HG02763 (cell line): ENCODE data around the gene LGALS3.
A peak's percentile ranks its signal among the peaks of the same experiment; 100 is the strongest.
"Not testable (repeated sequence)": the region's sequence is repeated elsewhere in the genome, so short reads cannot be mapped to it uniquely, and the experiment has no call there.

Source experiments
- ATAC-seq: cut with Tn5 transposase; IDR thresholded peaks from one replicate; pipeline ENCODE4 v1.9.1; 2021; ENCODE audit warnings: mild to moderate bottlenecking, moderate library complexity; ENCODE audit not compliant: unreplicated experiment

LGALS3 gene

DNA sequence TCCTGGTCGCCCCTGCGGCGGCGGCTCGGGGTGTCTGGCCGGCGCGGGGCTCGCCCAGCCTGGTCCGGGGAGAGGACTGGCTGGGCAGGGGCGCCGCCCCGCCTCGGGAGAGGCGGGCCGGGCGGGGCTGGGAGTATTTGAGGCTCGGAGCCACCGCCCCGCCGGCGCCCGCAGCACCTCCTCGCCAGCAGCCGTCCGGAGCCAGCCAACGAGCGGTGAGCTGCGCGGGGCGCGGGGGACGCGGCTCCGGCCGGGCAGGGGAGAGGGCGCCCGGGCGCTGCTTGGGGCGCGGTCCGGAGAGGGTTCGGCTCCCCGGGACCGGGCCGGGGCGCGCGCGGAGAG, at the start of gene LGALS3:
Gene LGALS3 (plus strand): TSS at position 167 of the 342 bp plus-strand sequence. CDS start 8,122 bp downstream, outside the sequence.
- peak; percentile 73 for ATAC-seq

DNA sequence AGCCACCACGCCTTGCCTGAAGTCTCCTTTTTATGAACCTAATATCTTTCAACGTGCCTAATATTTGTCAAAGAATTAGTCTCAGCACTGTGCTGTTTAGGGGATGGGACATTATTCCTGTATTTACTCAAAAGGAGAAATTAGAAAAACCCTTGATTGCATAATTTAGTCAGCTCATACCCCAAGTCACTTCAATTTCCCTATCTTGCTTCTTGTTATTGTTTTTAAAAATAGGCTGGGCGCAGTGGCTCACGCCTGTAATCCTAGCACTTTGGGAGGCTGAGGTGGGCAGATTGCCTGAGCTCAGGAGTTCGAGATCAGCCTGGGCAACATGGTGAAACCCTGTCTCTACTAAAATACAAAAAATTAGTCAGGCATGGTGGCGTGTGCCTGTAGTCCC, 49.1 kb upstream of the LGALS3 start:
- ATAC-seq = not testable (repeated sequence)

DNA sequence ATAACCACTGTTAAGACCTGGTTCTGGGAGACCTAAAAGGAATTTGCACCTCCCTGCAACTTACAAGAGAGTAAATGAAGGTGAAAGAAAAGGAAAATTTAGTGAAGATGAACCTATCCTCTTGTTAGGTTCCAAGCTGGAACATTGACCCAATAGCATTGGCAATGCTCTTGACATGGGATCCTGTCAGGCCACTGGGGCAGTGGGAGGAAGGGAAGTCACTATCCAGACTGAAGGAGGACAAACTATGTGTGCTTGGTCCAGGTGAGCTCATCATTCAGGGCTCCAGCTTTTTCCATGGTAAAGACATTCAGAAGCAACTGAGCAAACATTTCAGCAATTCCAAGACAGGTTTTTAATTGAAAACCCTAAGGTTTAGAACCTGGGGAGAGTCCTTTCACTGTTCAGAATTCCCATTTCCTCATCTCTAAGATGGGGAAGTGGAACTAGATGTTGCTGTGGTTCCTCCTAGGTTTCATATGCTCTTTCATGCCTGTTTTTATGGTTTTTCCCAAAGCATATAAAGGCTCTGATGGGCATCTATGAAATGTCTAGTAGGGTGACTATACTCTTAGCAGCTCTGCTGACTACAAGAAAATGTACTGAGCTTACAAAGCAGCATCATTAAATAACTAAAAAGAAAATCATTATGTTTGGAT, 44.5 kb upstream of the LGALS3 start:
- no peak for ATAC-seq

DNA sequence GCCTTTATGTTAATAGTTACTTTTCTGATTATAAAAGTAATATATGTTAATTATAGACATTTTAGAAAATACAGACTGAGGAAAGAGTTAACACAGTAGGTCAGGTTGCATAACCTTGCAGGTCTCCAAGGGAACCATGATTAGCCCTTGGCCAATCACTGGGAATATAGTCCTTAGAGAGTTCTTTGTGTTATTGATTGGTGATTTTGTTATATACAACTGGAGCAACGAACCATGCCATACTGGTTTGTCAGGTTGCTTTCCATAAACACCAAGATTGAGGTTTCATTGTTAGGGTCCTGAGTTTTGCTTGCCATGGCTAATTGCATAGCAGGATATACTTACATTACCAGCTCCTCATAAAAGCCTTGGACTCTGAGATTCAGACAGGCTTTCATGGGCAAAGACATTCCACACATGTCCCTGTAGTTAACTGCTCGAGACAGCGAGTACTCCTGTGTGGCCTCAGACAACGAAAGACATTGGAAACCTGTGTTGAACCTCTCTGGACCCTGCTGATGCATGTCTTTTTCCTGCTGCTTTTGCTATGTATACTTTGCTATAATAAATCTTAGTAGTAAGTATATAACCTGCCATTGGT, 43.9 kb upstream of the LGALS3 start:
- ATAC-seq = no peak

DNA sequence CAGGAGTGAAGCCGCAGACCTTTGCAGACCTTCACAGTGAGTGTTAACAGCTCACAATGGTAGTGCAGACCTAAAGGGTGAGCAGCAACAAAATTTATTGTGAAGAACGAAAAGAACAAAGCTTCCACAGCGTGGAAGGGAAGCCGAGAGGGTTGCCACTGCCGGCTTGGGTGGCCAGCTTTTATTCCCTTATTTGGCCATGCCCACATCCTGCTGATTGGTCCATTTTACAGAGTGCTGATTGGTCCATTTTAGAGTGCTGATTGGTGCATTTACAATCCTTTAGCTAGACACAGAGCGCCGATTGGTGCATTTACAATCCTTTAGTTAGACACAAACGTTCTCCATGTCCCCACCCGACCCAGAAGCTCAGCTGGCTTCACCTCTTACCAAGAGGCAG, 42.1 kb upstream of the LGALS3 start:
- no peak for ATAC-seq

DNA sequence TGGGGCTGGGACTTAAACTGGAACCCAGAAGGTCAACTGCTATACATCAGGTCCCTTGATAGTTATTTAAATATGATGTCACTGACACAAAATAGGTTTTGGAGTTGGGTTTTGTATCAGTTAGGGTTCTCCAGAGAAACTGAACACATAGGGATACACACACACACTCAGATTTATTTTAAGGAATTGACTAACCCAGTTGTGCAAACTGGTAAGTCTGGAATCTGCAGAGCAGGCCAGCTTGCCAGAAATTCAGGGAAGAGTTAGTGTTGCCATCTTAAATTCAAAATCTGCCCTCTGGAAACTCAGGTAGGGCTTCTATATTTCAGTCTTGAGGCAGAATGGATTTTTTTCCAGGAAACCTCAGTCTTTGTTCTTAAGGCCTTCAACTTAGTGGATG, 40.7 kb upstream of the LGALS3 start:
- no peak for ATAC-seq

DNA sequence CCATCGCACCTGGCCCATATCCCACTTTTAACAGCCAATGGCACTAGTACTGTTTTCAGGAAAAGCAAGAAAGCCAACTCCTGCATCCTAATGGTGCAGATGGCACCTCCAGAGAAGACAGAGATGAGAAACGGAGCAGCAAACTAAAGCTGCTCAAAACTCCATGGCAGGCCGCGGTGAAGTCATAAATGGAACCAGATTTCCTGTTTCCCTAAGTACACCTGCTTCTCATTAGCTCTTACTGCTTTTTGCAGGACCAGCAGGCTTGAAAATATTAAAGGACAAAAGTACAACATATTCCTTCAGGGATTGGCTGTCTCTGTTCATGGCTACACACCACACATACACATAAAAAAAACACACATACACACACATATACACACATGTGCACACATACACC, 36.7 kb upstream of the LGALS3 start:
- no peak for ATAC-seq

DNA sequence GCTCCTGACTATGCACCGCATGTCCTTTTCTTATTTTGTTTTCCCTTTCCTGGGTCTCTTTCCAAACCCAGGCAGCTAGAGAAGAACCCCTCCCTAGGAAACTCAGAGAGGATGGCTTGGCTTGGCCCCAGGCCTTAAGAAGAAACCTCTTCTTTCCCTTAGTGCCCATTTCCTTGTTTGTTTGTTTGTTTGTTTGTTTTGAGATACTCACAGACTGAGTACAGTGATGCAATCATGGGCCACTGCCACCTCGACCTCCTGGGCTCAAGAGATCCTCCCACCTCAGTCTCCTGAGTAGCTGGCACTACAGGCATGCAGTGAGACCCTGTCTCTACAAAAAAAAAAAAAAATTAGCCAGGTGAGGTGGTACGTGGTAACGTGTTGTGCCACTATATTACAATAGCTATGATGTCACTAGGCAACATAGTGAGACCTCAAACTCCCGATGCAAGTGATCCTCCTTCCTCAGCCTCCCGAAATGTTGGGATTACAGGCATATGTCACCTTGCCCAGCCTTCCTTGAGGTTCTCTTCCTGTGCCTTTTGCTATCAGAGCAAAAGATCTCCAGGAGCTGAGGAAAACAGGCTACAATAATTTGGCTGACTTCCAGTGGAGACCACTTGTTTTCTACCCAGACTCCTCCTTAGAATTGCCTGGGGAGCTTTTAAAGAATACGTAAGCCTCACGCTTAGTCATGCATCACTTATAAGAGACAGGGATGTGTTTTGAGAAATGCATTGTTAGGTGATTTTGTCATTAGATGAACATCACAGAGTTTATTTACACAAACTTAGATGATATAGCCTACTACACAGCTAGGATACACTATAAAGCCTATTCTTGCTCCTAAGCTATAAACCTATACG, 34.5 kb upstream of the LGALS3 start:
- ATAC-seq = no peak

DNA sequence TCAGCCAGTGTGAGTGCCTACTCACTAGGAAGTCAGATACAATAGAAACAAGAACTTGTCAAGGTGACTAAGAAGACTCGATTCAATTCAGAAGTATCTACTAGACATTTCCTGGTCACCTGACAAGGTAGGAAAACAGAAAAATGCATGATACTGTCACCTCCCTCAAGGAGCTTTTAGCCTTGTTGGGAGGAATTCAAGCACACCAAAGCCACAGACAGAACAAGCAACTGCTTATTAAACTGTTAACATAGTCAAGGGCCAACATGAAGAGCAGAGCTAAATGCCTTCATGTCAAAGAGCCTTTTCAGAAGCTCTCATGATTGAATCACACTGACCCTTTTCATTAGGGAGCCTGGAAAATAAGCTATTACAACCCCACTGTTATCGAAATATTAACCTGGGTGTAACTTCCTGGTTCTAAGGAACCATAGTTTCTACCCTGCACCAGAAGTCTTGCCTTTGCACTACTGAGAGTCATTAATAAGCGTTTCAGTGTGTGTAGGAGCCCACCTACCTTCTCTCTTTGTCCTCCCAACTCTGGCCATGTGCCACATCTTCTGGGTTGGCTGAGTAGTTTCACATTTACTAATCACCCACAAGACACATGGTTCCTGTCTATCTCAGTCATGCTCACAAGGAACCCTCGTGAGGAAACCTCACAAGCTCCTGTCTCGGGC, 31.0 kb upstream of the LGALS3 start:
- ATAC-seq = peak; percentile 56

DNA sequence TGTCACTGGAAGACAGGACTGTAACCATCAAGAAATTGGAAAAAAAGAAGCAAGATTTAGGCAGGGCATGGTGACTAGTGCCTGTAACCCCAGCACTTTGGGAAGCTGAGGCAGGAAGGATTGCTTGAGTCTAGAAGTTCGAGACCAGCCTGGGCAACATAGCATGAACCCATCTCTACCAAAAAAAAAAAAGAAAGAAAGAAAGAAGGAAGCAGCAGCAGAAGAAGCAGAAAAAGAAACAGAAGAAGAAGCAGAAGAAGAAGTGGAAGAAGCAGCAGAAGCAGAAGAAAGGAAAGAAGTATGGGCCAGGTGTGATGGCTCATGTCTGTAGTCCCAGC, 30.5 kb upstream of the LGALS3 start:
- no peak for ATAC-seq

DNA sequence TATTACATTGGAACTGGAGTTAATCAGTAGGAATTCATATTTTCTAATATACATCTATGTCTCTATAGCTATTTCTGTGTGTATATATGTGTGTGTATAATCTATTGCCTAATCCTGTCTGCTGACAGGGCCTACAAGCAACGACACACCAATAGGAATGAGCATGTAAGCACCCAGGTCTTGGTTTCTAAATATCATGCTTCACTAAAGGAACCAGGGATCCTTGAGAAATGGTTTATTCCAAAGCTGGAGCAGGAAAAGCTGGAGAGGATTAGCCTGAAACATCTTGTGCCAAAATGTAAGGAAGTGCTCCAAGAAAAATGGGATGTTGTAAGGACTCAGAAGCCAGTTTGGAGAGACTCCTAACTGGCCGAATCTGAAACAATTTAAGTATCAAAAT, 29.3 kb upstream of the LGALS3 start:
- ATAC-seq = no peak

DNA sequence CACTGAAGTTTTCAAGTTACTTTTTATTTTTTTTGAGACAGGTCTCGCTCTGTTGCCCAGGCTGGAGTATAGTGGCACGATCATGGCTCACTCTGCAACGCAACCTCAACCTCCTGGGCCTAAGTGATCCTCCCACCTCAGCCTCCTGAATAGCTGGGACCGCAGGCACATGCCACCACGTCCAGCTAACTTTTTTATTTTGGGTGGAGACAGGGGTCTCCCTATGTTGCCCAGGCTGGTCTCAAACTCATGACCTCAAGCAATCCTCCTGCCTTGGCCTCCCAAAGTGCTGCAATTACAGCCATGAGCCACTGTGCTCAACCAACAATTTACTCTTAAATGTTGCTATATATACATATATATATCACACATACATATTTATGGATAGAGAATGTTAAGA, 27.4 kb upstream of the LGALS3 start:
- ATAC-seq = no peak

DNA sequence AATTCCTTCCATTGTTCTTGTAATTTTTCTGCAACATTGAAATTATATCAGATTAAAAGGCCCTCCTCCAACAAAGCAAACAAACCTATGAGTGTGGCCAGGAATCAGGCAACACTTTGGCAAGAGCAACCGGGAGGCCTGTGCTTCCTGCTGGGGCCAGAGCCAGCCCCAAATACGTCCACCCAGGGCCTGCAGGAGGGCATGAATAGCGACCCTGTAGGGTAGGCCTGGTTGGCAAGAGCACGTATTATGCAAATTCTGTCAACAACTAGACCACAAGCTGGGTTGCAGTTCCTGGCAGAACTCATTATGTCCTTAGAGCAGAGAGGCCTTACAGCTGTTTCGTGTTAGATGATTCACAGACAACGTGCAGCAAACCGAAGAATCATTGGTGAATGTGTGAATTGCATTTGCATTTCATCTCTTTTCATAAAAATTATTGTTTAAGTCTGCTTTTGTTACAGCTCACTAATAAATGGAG, 26.9 kb upstream of the LGALS3 start:
- peak; percentile 66 for ATAC-seq

DNA sequence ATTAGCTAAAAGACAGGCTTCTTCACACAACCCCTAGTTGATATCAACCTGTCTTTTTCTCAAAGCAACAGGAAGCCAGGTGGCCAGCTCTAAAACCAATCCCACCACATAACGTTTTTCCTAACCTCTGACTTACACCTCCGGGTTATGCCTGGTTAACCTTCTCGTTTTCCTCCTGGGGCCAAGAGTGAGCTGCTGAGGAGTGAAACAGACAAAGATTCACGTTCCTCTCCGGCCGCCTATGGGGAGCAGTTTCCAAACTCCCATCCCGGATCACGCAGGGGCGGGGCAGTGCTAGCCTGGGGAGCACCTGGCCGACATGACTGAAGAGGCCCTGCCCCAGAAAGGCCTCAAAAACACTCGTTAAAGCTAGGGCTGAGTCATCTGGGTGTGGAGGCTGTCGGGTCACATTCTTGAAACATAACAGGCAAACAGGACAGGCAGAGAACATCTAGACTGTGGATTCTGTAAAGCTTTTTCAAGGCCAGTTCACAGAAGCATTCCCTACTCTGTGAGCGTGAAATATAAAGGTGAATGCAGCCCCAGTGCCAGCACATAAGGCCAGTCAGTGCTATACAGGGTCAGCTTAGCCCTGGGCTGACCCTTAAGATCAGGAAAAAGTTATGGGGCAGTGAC, 25.9 kb upstream of the LGALS3 start:
- ATAC-seq = peak; percentile 39

DNA sequence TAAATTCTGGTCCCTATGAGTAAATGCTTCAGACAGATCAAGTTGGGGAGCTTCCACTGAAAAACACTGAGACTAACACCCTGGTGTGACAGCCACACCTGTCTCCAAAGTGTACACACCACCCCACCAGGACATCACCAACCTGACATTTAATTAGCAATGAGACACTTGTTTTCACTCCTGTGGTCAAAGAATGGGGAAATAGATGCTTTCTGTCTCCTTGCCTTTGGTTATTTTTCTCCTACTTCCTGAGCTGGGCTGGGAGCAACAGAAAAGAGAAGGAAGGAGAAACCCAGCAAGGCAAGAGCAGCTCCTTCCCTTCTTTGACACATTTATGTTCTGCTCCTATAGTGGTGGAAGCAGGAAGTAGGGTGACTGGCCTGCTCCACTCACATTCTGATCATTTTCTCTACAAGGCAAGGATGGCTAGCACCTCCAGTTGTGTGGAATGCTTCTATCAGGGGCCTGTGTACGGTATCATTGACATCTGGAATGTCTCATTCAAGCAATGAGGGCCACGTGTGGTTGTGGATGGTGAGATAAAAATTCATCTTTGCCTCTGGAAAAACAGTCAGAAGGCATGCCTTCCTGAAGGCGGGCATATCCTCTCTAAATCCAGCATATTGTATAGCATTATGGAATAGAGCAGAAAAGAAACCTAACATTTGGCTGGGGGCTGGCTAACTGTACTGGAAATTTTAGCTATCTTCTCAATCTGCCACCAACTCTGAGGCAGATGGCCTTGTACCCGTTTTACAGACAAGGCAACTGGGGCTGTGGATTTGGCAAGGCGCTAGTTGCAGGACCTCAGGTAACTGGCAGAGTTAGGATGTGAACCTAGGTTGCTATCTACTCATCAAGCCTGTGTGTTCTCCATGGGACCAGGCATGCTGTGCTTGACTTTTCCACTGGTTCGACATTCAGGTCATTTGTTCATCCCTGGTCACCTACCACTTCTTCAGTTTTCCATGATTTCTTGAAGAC, 24.8 kb upstream of the LGALS3 start:
- ATAC-seq = no peak

DNA sequence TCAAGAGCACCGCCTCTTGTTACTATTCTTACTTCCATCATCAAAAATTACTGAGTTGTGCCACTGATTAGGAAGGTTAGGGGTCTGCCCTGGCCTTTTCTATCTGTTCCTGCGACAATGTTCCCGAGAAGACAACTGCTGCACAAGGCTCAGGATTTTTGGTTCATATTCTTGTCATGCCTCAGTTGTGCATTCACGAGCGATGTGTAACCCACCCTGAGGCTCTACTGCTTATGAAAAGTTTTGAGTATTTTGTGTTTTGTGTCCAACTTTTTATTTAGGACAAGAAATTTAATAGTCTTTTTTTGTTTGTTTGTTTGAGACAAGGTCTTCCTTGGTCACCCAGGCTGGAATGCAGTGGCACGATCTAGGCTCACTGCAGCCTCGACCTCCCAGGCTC, 23.1 kb upstream of the LGALS3 start:
- ATAC-seq = no peak

DNA sequence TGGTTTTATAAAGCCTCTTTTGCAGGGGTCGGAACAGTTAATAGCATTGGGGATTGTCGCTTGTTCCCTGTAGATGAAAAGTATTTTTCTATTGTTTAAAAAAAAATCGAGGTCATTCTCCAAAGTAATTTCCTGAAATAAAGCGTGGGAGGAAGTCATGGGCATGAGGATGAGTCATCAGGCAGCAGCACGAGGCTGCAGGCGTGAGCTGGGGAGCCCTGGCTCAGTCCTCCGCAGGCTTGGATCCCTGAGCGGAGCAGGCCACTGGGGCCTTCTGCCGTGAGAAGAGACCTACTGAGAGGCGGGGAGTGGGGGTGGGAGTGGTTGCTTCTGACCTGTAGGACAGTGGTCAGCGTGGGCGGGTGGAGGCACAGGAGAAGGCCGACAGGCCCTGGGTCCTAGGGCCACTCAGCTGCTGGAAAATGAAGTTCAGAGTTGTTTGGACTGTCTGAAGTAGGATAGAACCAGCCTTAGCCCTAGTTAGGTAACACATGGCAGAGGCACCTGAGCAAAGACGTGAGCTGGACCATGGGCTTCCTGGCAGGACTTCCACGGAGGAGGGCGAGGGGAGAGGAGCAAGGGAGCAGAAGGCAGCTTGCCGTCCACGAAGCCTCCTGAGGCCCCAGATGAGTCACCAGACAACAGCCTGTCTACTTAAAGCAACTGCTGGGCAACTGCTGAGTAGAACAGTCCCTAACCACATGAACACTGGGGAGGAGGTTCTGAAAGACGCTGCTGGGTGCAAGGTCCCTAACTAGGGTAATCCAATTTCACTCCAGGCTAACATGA, 21.1 kb upstream of the LGALS3 start:
- no peak for ATAC-seq

DNA sequence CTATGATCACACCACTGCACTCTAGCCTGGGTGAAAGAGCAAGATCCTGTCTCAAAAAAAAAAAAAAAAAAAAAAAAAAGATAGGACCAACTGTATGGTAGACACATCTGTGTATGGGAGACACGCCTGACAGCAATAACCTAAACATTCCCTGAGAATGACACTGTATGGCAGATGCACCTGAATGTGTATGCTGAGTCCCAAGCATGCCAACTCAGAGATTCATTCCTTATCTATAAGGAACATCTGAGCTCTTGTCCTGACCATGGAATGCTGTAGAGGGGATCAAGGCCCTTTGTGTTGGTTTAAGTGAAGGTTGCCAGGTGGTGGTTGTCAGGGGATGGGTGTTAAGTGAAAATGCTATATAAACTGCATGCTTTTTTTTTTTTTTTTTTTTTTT, 19.2 kb upstream of the LGALS3 start:
- no peak for ATAC-seq

DNA sequence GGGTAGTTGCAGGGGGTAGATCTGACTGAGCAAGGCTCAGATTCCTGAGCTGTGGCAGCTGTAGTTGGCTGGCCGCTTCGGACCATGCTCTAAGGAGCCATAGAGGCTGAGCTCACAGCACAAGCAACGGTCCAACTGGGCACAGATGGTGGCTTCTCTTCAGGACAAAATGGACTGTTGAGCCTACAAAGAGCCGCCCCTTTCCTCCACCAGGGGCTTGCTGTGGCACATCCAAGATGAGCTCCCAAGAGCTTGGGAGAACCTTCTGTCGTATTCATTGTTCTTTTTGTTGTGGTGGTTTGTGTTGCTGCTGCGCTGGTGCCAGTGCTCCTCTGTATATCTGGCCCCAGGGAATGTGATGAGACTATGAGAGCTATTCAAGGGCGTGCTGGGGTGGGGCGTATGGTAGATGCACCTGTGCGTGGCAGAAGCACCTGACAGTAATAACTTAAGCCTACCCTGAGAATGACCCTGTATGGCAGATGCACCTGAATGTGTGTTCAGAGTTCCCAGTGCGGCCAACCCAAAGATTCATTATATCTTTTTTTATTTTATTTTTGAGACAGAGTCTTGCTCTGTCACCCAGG, 17.8 kb upstream of the LGALS3 start:
- ATAC-seq = no peak
